GM12801 (cell line): ENCODE data around the gene MIPOL1.

Experiments used
- CTCF ChIP-seq: IDR thresholded peaks from one replicate; pipeline ENCODE4 v1.5.1; 2011; ENCODE audit warnings: control low read depth; ENCODE audit not compliant: insufficient read length; ENCODE audit errors: extremely low read depth

The MIPOL1 gene

GRCh38 chr14:37320106-37320505 lies 122.4 kb downstream of the MIPOL1 start:
- no peak for TF ChIP-seq CTCF

- TF ChIP-seq CTCF, result no peak
These were observed 127.6 kb downstream of the MIPOL1 start for GRCh38 chr14:37325332-37325731.

- no peak for TF ChIP-seq CTCF
These were observed 128.7 kb downstream of the MIPOL1 start for GRCh38 chr14:37326434-37326833.

GRCh38 chr14:37328673-37329072 lies 130.9 kb downstream of the MIPOL1 start:
- TF ChIP-seq CTCF, result no peak

GRCh38 chr14:37329189-37330001 lies 131.7 kb downstream of the MIPOL1 start:
- TF ChIP-seq CTCF, result no peak

GRCh38 chr14:37330910-37331309 lies 133.2 kb downstream of the MIPOL1 start:
- TF ChIP-seq CTCF, result no peak

GRCh38 chr14:37340353-37340752 lies 142.6 kb downstream of the MIPOL1 start:
- no peak for TF ChIP-seq CTCF
